GM23338 (cell line): ENCODE results near the gene SMC5. TPM values are rescaled to one million over a fixed set of nuclear protein-coding genes. Genes with fewer than 3 reads are reported as not detected.

Experiments used
- ATAC-seq: fragments of 200-7000 bp; cut with Tn5 transposase; 3 replicates; pipeline ENCODE4 v1.9.1; 2020
- DNase-seq: peaks from one replicate; pipeline ENCODE4 v3.0.0-alpha.2; 2015; ENCODE audit warnings: low spot score
- H2AFZ ChIP-seq: fragments of 200-600 bp; sonication (generic); 2 replicates; pipeline ENCODE4 v1.8.0; 2016; ENCODE audit warnings: antibody characterized with exemption, mild to moderate bottlenecking, moderate library complexity
- H3F3A ChIP-seq: fragments of 200-600 bp; sonication (generic); replicated peaks from 2 replicates; pipeline ENCODE4 v1.8.0; 2017; ENCODE audit warnings: antibody characterized with exemption, mixed run types, low read depth
- H3K27ac ChIP-seq: fragments of 200-600 bp; sonication (generic); 2 replicates; pipeline ENCODE4 v1.6.1; 2016; ENCODE audit warnings: low read depth
- H3K27me3 ChIP-seq: fragments of 200-600 bp; sonication (generic); 2 replicates; pipeline ENCODE4 v1.8.0; 2016; ENCODE audit warnings: mild to moderate bottlenecking, mixed run types, moderate library complexity; ENCODE audit not compliant: insufficient read depth
- H3K36me3 ChIP-seq: fragments of 200-600 bp; sonication (generic); 2 replicates; pipeline ENCODE4 v1.8.0; 2016; ENCODE audit warnings: mild to moderate bottlenecking; ENCODE audit not compliant: insufficient read depth
- H3K4me1 ChIP-seq: fragments of 200-600 bp; sonication (generic); 2 replicates; pipeline ENCODE4 v1.8.0; 2016; ENCODE audit warnings: mild to moderate bottlenecking, moderate library complexity; ENCODE audit not compliant: insufficient read depth
- H3K4me2 ChIP-seq: fragments of 200-600 bp; sonication (generic); 2 replicates; pipeline ENCODE4 v1.7.1; 2017; ENCODE audit warnings: mixed run types
- H3K4me3 ChIP-seq: fragments of 200-600 bp; sonication (generic); 2 replicates; pipeline ENCODE4 v1.6.1; 2016; ENCODE audit warnings: mixed run types
- H3K79me2 ChIP-seq: fragments of 200-600 bp; sonication (generic); replicated peaks from 2 replicates; pipeline ENCODE4 v1.8.0; 2017; ENCODE audit warnings: mild to moderate bottlenecking; ENCODE audit not compliant: insufficient read depth
- H3K9me2 ChIP-seq: fragments of 200-600 bp; sonication (generic); 2 replicates; pipeline ENCODE4 v1.8.0; 2017; ENCODE audit not compliant: insufficient read depth
- H4K20me1 ChIP-seq: fragments of 200-600 bp; sonication (generic); replicated peaks from 2 replicates; pipeline ENCODE4 v1.8.0; 2017; ENCODE audit warnings: mild to moderate bottlenecking; ENCODE audit not compliant: insufficient read depth
- H3K27ac Mint-ChIP-seq: 2 replicates; pipeline ENCODE4 v1.8.0; 2020; ENCODE audit warnings: inconsistent platforms, mild to moderate bottlenecking, moderate library complexity, mixed read lengths
- H3K27me3 Mint-ChIP-seq: 3 replicates; pipeline ENCODE4 v1.8.0; 2022; ENCODE audit warnings: low read depth, mild to moderate bottlenecking, moderate library complexity, mixed read lengths, inconsistent platforms; ENCODE audit not compliant: insufficient read depth, poor library complexity
- H3K36me3 Mint-ChIP-seq: 3 replicates; pipeline ENCODE4 v1.8.0; 2021; ENCODE audit warnings: low read depth, mild to moderate bottlenecking, inconsistent platforms, moderate library complexity, mixed read lengths
- H3K4me1 Mint-ChIP-seq: 3 replicates; pipeline ENCODE4 v1.8.0; 2020; ENCODE audit warnings: mild to moderate bottlenecking, inconsistent platforms, mixed read lengths
- H3K4me3 Mint-ChIP-seq: 3 replicates; pipeline ENCODE4 v1.8.0; 2021; ENCODE audit warnings: moderate library complexity, mild to moderate bottlenecking, inconsistent platforms, mixed read lengths
- H3K9me3 Mint-ChIP-seq: 3 replicates; pipeline ENCODE4 v1.8.0; 2020; ENCODE audit warnings: moderate library complexity, mild to moderate bottlenecking, inconsistent platforms, mixed read lengths
- CREB1 ChIP-seq: fragments of 250-450 bp; sonication (Bioruptor Pico); IDR thresholded peaks from 2 replicates; pipeline ENCODE4 v1.5.0; 2020; ENCODE audit warnings: low read depth, mild to moderate bottlenecking, moderate library complexity
- EZH2 ChIP-seq: fragments of 200-600 bp; sonication (generic); IDR thresholded peaks from one replicate; pipeline ENCODE4 v1.8.0; 2017; ENCODE audit warnings: antibody characterized with exemption, mild to moderate bottlenecking, low read depth; ENCODE audit not compliant: unreplicated experiment
- EZH2phosphoT487 ChIP-seq: fragments of 200-600 bp; sonication (generic); IDR thresholded peaks from one replicate; pipeline ENCODE4 v1.8.1; 2018; ENCODE audit warnings: antibody characterized with exemption; ENCODE audit not compliant: unreplicated experiment
- ZNF114 ChIP-seq: fragments of 250-450 bp; sonication (Bioruptor Pico); IDR thresholded peaks from 2 replicates; pipeline ENCODE4 v1.5.0; 2020; ENCODE audit warnings: mild to moderate bottlenecking, moderate library complexity
- polyA plus RNA-seq: library from polyadenylated mRNA; unstranded; fragments of >200 nt; fragmentation: Nextera tagmentation; extraction: Ambion mirVana; gene quantifications from 2 replicates; pipeline ENCODE4 v1.2.1, GENCODE V29; 2016
- total RNA-seq: library from RNA; depleted of rRNA; stranded (reverse); fragments of >200 nt; shearing (Covaris generic); gene quantifications from 2 replicates; pipeline ENCODE4 v1.2.3, GENCODE V29; 2014
- TF ChIP-seq, protein P1 (sequence below): fragments of 250-450 bp; sonication (Bioruptor Pico); IDR thresholded peaks from 2 replicates; pipeline ENCODE4 v1.5.0; 2020; ENCODE audit warnings: mild to moderate bottlenecking, moderate library complexity

The SMC5 gene
- total and polyA plus RNA-seq, 2 experiments from 2014 or later, result 27.9 to 29.0 TPM

DNA sequence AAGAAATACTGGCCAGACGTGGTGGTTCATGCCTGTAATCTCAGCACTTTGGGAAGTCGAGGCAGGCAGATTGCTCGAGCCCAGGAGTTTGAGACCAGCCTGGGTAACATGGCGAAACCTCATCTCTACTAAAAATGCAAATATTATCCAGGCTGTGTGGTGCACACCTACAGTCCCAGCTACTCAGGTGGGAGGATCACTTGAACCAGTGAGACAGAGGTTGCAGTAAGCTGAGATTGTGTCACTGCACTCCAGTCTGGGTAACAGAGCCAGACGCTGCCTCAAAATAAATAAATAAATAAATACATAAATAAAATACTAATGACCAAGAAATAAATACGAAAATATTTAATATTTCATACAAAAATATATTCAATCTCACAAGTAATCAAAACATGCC, 136.9 kb downstream of the SMC5 start (continued):
- TF ChIP-seq, protein P1, sequence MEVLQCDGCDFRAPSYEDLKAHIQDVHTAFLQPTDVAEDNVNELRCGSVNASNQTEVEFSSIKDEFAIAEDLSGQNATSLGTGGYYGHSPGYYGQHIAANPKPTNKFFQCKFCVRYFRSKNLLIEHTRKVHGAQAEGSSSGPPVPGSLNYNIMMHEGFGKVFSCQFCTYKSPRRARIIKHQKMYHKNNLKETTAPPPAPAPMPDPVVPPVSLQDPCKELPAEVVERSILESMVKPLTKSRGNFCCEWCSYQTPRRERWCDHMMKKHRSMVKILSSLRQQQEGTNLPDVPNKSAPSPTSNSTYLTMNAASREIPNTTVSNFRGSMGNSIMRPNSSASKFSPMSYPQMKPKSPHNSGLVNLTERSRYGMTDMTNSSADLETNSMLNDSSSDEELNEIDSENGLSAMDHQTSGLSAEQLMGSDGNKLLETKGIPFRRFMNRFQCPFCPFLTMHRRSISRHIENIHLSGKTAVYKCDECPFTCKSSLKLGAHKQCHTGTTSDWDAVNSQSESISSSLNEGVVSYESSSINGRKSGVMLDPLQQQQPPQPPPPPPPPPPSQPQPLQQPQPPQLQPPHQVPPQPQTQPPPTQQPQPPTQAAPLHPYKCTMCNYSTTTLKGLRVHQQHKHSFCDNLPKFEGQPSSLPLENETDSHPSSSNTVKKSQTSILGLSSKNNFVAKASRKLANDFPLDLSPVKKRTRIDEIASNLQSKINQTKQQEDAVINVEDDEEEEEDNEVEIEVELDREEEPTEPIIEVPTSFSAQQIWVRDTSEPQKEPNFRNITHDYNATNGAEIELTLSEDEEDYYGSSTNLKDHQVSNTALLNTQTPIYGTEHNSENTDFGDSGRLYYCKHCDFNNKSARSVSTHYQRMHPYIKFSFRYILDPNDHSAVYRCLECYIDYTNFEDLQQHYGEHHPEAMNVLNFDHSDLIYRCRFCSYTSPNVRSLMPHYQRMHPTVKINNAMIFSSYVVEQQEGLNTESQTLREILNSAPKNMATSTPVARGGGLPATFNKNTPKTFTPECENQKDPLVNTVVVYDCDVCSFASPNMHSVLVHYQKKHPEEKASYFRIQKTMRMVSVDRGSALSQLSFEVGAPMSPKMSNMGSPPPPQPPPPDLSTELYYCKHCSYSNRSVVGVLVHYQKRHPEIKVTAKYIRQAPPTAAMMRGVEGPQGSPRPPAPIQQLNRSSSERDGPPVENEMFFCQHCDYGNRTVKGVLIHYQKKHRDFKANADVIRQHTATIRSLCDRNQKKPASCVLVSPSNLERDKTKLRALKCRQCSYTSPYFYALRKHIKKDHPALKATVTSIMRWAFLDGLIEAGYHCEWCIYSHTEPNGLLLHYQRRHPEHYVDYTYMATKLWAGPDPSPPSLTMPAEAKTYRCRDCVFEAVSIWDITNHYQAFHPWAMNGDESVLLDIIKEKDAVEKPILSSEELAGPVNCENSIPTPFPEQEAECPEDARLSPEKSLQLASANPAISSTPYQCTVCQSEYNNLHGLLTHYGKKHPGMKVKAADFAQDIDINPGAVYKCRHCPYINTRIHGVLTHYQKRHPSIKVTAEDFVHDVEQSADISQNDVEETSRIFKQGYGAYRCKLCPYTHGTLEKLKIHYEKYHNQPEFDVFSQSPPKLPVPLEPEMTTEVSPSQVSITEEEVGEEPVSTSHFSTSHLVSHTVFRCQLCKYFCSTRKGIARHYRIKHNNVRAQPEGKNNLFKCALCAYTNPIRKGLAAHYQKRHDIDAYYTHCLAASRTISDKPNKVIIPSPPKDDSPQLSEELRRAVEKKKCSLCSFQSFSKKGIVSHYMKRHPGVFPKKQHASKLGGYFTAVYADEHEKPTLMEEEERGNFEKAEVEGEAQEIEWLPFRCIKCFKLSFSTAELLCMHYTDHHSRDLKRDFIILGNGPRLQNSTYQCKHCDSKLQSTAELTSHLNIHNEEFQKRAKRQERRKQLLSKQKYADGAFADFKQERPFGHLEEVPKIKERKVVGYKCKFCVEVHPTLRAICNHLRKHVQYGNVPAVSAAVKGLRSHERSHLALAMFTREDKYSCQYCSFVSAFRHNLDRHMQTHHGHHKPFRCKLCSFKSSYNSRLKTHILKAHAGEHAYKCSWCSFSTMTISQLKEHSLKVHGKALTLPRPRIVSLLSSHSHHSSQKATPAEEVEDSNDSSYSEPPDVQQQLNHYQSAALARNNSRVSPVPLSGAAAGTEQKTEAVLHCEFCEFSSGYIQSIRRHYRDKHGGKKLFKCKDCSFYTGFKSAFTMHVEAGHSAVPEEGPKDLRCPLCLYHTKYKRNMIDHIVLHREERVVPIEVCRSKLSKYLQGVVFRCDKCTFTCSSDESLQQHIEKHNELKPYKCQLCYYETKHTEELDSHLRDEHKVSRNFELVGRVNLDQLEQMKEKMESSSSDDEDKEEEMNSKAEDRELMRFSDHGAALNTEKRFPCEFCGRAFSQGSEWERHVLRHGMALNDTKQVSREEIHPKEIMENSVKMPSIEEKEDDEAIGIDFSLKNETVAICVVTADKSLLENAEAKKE (CRISPR knock-in tag), result no peak

DNA sequence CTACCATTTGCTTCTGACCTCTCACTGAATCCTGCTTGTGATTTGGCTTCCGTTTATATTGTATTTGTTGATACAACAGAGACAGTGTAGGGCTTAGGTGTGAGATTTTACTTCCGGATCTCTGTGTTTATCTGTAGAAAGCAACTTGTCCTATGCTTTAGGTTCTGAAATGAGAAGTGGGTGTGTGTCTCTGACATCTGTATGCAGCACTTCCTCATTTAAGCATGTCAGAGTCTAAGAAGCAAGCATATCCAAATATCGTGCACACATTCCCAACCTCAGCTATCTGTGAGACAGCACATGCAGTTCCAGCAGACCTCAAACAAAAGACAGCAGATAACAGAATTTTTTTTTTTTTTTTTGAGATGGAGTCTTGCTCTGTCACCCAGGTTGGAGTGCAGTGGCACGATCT, 139.4 kb downstream of the SMC5 start:
- Mint-ChIP-seq H3K9me3 (no peaks in the 10 kb centered on the region), H3K4me1 (no peaks in the 10 kb centered on the region), H3K27ac (no peak overlapping the region), H3K36me3 (no peaks in the 10 kb centered on the region), H3K27me3 (peaks cover 2% of the 10 kb centered on the region), H3K4me3 (no peak overlapping the region)
- H3K4me3 ChIP-seq, result no peak overlapping the region
- H3K27ac ChIP-seq, result no peak overlapping the region
- no peaks in the 10 kb centered on the region for H3K36me3 ChIP-seq
- DNase-seq (no peak), ATAC-seq (no peak)
- no peak overlapping the region for H2AFZ ChIP-seq
- no peaks in the 10 kb centered on the region for H3F3A ChIP-seq
- no peaks in the 10 kb centered on the region for H3K4me1 ChIP-seq
- H4K20me1 ChIP-seq, result no peaks in the 10 kb centered on the region
- H3K4me2 ChIP-seq, result no peak overlapping the region
- TF ChIP-seq EZH2phosphoT487 (no peak), EZH2 (no peak), ZNF114 (CRISPR knock-in tag) (no peak), CREB1 (CRISPR knock-in tag) (no peak)
- TF ChIP-seq, protein P1 (CRISPR knock-in tag), result no peak
- 0 out of 2 replicates have a peak, but pooled peaks cover 8% of the 10 kb centered on the region for H3K27me3 ChIP-seq
- H3K79me2 ChIP-seq, result no peaks in the 10 kb centered on the region
- H3K9me2 ChIP-seq, result no peaks in the 10 kb centered on the region
